GM12878 (cell line): ENCODE measurements around the gene CD63. TPM values are rescaled to one million over a fixed set of nuclear protein-coding genes. Genes with fewer than 3 reads are reported as not detected.

ENCODE experiments used
- ATAC-seq: fragments of 200-7000 bp; cut with Tn5 transposase; 3 replicates; pipeline ENCODE4 v1.9.1; 2020; ENCODE audit warnings: mild to moderate bottlenecking, moderate library complexity
- BruUV-seq: library from RNA; stranded (reverse); fragments of 400-500 nt; replicated peaks from 2 replicates; lab custom pipeline; 2021; lab: Mats Ljungman, UMichigan
- CTCF ChIA-PET: fragments of 300-600 bp; sonication (Branson Sonifier 250); formaldehyde crosslinking; extraction: SDS; loops from one replicate; lab custom pipeline; 2021; ENCODE audit warnings: inconsistent platforms; lab: Yijun Ruan, JAX
- POLR2A ChIA-PET: fragments of 350-600 bp; formaldehyde crosslinking; extraction: SDS; loops from one replicate; lab custom pipeline; 2021; ENCODE audit warnings: inconsistent platforms; lab: Charles Lee
- RAD21 ChIA-PET: fragments of 300-600 bp; sonication (Branson Sonifier 250); formaldehyde crosslinking; loops from one replicate; lab custom pipeline; 2023; ENCODE audit warnings: antibody characterized with exemption; ENCODE audit not compliant: unreplicated experiment; lab: Charles Lee
- SMC1A ChIA-PET: fragments of 300-600 bp; sonication (Branson Sonifier 250); formaldehyde crosslinking; loops from one replicate; lab custom pipeline; 2023; ENCODE audit not compliant: unreplicated experiment, uncharacterized antibody; lab: Charles Lee
- DNase-seq: peaks from one replicate; pipeline ENCODE4 v3.0.0-alpha.2; 2011; ENCODE audit warnings: low read depth, low spot score
- FAIRE-seq: peaks from 3 replicates; lab custom pipeline; 2011; peaks lifted over from hg19 to GRCh38; lab: Jason Lieb, UNC
- H2AFZ ChIP-seq: 2 replicates; pipeline ENCODE4 v1.6.0; 2011; ENCODE audit warnings: low read depth, low read length, control low read depth; ENCODE audit not compliant: control insufficient read depth
- H3K27ac ChIP-seq: 2 replicates; pipeline ENCODE4 v1.5.1; 2011; ENCODE audit warnings: control low read depth; ENCODE audit not compliant: control insufficient read depth, insufficient read depth
- H3K27me3 ChIP-seq, 2 experiments: replicated peaks in 1 of 2; 2 replicates each; pipeline versions ENCODE4 v1.6.0 to v1.6.1; 2011; ENCODE audit warnings: low read length in 1 of 2; ENCODE audit not compliant: control insufficient read depth in 2 of 2, insufficient read depth in 2 of 2
- H3K36me3 ChIP-seq, 2 experiments: 2 replicates each; pipeline ENCODE4 v1.5.1; 2011; ENCODE audit warnings: low read length in 1 of 2; ENCODE audit not compliant: control insufficient read depth in 2 of 2, insufficient read depth in 2 of 2
- H3K4me1 ChIP-seq: 2 replicates; pipeline ENCODE4 v1.6.1; 2011; ENCODE audit warnings: mild to moderate bottlenecking, low read length, moderate library complexity, mixed read lengths; ENCODE audit not compliant: control insufficient read depth, insufficient read depth
- H3K4me2 ChIP-seq: 2 replicates; pipeline ENCODE4 v1.6.0; 2011; ENCODE audit warnings: control low read depth; ENCODE audit not compliant: control insufficient read depth, insufficient read depth
- H3K4me3 ChIP-seq: fragments of 200-600 bp; sonication (generic); 2 replicates; pipeline ENCODE4 v1.5.1; 2016
- H3K79me2 ChIP-seq: 2 replicates; pipeline ENCODE4 v1.6.0; 2011; ENCODE audit warnings: low read length; ENCODE audit not compliant: control insufficient read depth, insufficient read depth
- H3K9ac ChIP-seq: 2 replicates; pipeline ENCODE4 v1.8.0; 2011; ENCODE audit warnings: low read length, control low read depth, mixed read lengths; ENCODE audit not compliant: control insufficient read depth, insufficient read depth
- H3K9me3 ChIP-seq: replicated peaks from 3 replicates; pipeline ENCODE4 v1.5.1; 2011; ENCODE audit warnings: mild to moderate bottlenecking, low read length; ENCODE audit not compliant: control insufficient read depth, insufficient read depth
- H4K20me1 ChIP-seq: 2 replicates; pipeline ENCODE4 v1.6.0; 2011; ENCODE audit not compliant: control insufficient read depth, insufficient read depth
- FOXM1 ChIP-seq: IDR thresholded peaks from 2 replicates; pipeline ENCODE4 v1.6.1; 2012; ENCODE audit warnings: low read depth, mild to moderate bottlenecking, inconsistent platforms, low read length, moderate library complexity
- GABPA ChIP-seq: IDR thresholded peaks from 2 replicates; pipeline ENCODE4 v1.6.1; 2014; ENCODE audit warnings: antibody characterized with exemption, low read depth, mild to moderate bottlenecking, inconsistent platforms
- IKZF2 ChIP-seq, 2 experiments: fragments of 450-650 bp; IDR thresholded peaks; 2 replicates each; pipeline ENCODE4 v1.6.1; 2017; ENCODE audit warnings: mild to moderate bottlenecking in 2 of 2, moderate library complexity in 2 of 2
- LARP7 ChIP-seq: fragments of 450-650 bp; IDR thresholded peaks from 2 replicates; pipeline ENCODE4 v1.6.1; 2017; ENCODE audit warnings: mild to moderate bottlenecking
- MYB ChIP-seq: fragments of 150-350 bp; IDR thresholded peaks from 2 replicates; pipeline ENCODE4 v1.6.1; 2014; ENCODE audit warnings: mild to moderate bottlenecking, low read depth, low read length, borderline replicate concordance
- NR2C2 ChIP-seq: IDR thresholded peaks from 2 replicates; pipeline ENCODE4 v1.6.1; 2011; ENCODE audit warnings: borderline replicate concordance, low read depth; ENCODE audit not compliant: control insufficient read depth, insufficient read length
- WGBS: methylation state at CpG from one replicate; pipeline ENCODE4 v1.1.6; 2016; ENCODE audit warnings: low lambda C conversion rate; ENCODE audit not compliant: insufficient replicate concordance, insufficient coverage; ENCODE audit errors: missing lambda C conversion rate; 5-methylcytosine and 5-hydroxymethylcytosine counted together
- in situ Hi-C: fragments of 300-500 bp; cut with MboI; formaldehyde crosslinking; loops from 9 replicates; pipeline ENCODE4 v1.14.3; 2018; ENCODE audit warnings: mixed read lengths
- intact Hi-C: fragments of 100-400 bp; cut with micrococcal nuclease; formaldehyde crosslinking; loops from one replicate; pipeline ENCODE4 v1.14.2; 2022; ENCODE audit not compliant: unreplicated experiment
- polyA plus RNA-seq, 11 experiments: library from polyadenylated mRNA; depleted of rRNA in 4 of 11; unstranded in 6 of 11; stranded (reverse) in 5 of 11; fragments of >200 nt; fragmentation: Nextera tagmentation in 4 of 11; fragmentation: Illumina TruSeq in 1 of 11; extraction: Ambion mirVana in 4 of 11; extraction: Trizol in 1 of 11; gene quantifications; 1 replicate in 1 of 11; 2 replicates in 10 of 11; pipeline versions ENCODE4 v1.2.1 to v1.2.3, GENCODE V29; 2011 to 2016; ENCODE audit warnings: inconsistent platforms in 2 of 11, missing spikeins in 2 of 11, low read depth in 1 of 11
- total RNA-seq, 4 experiments: library from RNA; depleted of rRNA in 3 of 4; stranded (reverse); fragments of >200 nt in 3 of 4; fragmentation: Illumina TruSeq in 1 of 4; extraction: Trizol in 1 of 4; gene quantifications; 2 replicates each; pipeline versions ENCODE4 v1.2.1 to v1.2.3, GENCODE V29; 2013 to 2021
- TF ChIP-seq, protein P1 (sequence below): fragments of 450-650 bp; IDR thresholded peaks from 2 replicates; pipeline ENCODE4 v1.6.1; 2017; ENCODE audit warnings: low read depth, mild to moderate bottlenecking, moderate library complexity

The CD63 gene
- total and polyA plus RNA-seq, 10 of the 15 experiments (the other 5 are each of a cell fraction or from before 2014, with no cell fraction given), result 147 to 220 (median 183) TPM

- Histone ChIP-seq H3K9ac (no peak overlapping the region), H3K4me1 (peaks cover 10% of the 10 kb centered on the region), H3K36me3 (no peaks in the 10 kb centered on the region), H2AFZ (peak overlapping the region; percentile 70), H3K4me2 (peak overlapping the region; percentile 61), H4K20me1 (no peaks in the 10 kb centered on the region), H3K79me2 (no peaks in the 10 kb centered on the region), H3K4me3 (peak overlapping the region; percentile 23; the same call in 1 of the 2 replicates), H3K9me3 (no peaks in the 10 kb centered on the region), H3K27ac (no peak overlapping the region), H3K27me3 (no peaks in the 10 kb centered on the region)
- ChIA-PET CTCF (interaction anchor here (0.7 to 1.7 kb wide), 17 partner anchors 9 to 963 kb away, joined by 3 to 13 read pairs (median 4); partner anchors contain the start of gene BLOC1S1), RAD21 (interaction anchor here (0.6 to 1.4 kb wide), 8 partner anchors 9 to 304 kb away, joined by 3 to 8 read pairs (median 4); partner anchors contain the start of gene BLOC1S1), POLR2A (interaction anchor here (1.1 kb wide), 1 partner anchor 8 kb away, joined by 3 read pairs; no protein-coding TSS in a partner anchor), SMC1A (interaction anchor here (0.8 to 1.4 kb wide), 7 partner anchors 8 to 52 kb away, joined by 3 to 8 read pairs (median 3); partner anchors contain the start of gene BLOC1S1)
- intact Hi-C loops (no loop called here), in situ Hi-C loops (no loop called here)
- FAIRE-seq, result no peak
- peak; percentile 13; the same call in 2 of the 3 replicates for ATAC-seq
- TF ChIP-seq, protein P1, sequence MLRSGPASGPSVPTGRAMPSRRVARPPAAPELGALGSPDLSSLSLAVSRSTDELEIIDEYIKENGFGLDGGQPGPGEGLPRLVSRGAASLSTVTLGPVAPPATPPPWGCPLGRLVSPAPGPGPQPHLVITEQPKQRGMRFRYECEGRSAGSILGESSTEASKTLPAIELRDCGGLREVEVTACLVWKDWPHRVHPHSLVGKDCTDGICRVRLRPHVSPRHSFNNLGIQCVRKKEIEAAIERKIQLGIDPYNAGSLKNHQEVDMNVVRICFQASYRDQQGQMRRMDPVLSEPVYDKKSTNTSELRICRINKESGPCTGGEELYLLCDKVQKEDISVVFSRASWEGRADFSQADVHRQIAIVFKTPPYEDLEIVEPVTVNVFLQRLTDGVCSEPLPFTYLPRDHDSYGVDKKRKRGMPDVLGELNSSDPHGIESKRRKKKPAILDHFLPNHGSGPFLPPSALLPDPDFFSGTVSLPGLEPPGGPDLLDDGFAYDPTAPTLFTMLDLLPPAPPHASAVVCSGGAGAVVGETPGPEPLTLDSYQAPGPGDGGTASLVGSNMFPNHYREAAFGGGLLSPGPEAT, result no peak
- no peak for TF ChIP-seq LARP7
- no peak for TF ChIP-seq MYB
- no peak for TF ChIP-seq IKZF2 (IDR thresholded peaks at IDR 0.05)
- TF ChIP-seq FOXM1, result no peak
- no peak for TF ChIP-seq NR2C2
- no peak for TF ChIP-seq GABPA
- WGBS, result 62% methylated on average over 13 of the region's 13 CpGs
- no peak for DNase-seq
- no TSS peak for BruUV-seq
Measured at GRCh38 chr12:55682087-55682796, 46.6 kb downstream of the CD63 start.
